IPS-18c (cell line): ENCODE results near the gene PREB.
A peak's percentile ranks its signal among the peaks of the same experiment; 100 is the strongest.
"Not testable (repeated sequence)": the region's sequence is repeated elsewhere in the genome, so short reads cannot be mapped to it uniquely, and the experiment has no call there.

Experiments used
- H3K4me3 ChIP-seq: 2 replicates; pipeline ENCODE4 v1.7.0; 2013; ENCODE audit warnings: low read depth, mild to moderate bottlenecking, low read length, moderate library complexity; ENCODE audit not compliant: insufficient read depth
- H3K9me3 ChIP-seq: one replicate; pipeline ENCODE4 v1.6.1; 2013; ENCODE audit warnings: mild to moderate bottlenecking, low read length, moderate library complexity; ENCODE audit not compliant: control insufficient read depth, insufficient read depth

PREB gene

DNA sequence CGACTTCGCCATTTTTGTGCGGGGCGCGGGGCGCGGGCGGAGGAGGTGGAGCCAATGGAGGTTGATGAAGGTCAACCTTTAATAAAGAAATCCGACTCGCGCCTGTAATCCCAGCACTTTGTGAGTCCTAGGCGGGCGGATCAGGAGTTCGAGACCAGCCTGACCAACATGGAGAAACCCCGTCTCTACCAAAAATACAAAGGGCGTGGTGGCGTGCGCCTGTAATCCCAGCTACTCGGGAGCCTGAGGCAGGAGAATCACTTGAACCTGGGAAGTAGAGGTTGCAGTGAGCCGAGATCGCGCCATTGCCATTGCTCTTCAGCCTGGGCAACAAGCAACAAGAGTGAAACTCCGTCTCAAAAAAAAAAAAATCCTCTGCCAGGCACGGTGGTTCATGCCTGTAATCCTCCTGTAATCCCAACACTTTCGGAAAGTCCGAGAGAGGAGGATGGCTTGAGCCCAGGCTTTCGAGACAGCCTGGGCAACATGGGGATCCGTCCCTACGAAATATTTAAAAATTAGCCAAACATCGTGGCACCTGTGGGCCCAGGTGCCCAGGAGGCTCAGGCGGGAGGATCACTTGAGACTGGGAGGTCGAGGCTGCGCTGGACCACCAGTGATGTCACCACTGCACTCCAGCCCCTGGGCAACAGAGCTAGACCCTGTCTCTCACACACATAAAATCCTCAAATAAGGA is 493 bp upstream of the PREB start:
- Histone ChIP-seq H3K4me3 (peak overlapping the region; percentile 31; the same call in 1 of the 2 replicates), H3K9me3 (no peaks in the 10 kb centered on the region)

- peak overlapping the region; percentile 96 for H3K4me3 ChIP-seq
- H3K9me3 ChIP-seq: no peaks in the 10 kb centered on the region
Measured at GRCh38 chr2:27133195-27133875, 1.1 kb downstream of the PREB start.

GRCh38 chr2:27131429-27131828 is 3.0 kb downstream of the PREB start:
- Histone ChIP-seq H3K9me3 (no peaks in the 10 kb centered on the region), H3K4me3 (no peak overlapping the region)

DNA sequence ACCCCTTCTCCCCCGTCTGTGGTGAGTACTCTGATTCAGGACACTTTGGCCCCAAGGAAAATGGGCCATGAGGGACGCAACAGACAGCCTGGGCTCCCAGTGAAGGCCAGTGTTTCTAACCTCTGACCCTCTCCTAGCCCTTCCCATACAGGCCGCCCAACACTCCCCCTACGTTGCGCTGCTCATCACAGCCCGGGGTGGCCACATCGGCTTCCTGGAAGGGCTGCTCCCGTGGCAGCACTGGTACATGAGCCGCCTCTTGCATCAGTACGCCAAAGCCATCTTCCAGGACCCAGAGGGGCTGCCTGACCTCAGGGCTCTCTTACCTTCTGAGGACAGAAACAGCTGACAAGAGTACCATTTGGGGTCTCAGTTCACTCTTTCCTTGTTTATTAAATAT is 4.0 kb downstream of the PREB start:
- no peaks in the 10 kb centered on the region for H3K9me3 ChIP-seq
- no peak overlapping the region for H3K4me3 ChIP-seq

DNA sequence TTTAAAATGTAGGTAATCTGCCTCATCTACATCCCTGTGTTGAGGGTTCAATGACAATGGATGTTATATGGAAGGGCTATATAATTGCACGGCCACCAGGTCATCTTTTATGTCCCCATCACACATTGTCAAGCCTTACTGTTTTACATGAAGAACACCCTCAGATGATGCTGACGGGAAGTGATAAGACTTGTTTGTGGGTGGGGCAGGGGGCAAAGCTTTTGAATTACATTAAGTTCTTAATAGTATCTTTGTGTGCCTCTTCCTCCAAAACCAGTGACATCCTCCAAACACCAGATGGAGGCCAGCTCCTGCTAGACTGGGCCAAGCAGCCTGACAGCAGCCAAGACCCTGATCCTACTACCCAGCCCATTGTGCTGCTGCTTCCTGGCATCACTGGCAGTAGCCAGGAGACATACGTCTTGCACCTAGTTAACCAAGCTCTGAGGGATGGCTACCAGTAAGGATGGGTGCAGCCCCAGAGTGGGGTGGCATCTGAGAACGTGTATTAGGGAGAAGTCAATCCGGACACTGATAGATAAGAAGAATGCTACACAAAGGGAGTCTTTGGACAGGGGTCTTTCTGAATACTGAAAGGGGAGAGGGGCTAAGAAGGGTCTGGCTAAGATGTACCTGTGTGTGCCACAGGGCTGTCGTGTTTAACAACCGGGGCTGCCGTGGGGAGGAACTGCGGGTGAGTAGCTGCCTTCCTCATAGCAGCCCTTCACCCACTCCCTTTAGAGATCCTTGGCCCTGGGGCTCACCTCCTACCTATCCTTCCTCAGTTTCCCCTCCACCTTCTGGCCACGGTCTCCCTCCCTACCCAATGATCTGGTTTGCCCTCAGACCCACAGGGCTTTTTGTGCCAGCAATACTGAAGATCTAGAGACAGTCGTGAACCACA is 5.5 kb downstream of the PREB start:
- H3K9me3 ChIP-seq: no peaks in the 10 kb centered on the region
- H3K4me3 ChIP-seq: no peak overlapping the region

GRCh38 chr2:27127883-27128667 is 6.4 kb downstream of the PREB start:
- H3K4me3 ChIP-seq: no peak overlapping the region
- H3K9me3 ChIP-seq: no peaks in the 10 kb centered on the region

DNA sequence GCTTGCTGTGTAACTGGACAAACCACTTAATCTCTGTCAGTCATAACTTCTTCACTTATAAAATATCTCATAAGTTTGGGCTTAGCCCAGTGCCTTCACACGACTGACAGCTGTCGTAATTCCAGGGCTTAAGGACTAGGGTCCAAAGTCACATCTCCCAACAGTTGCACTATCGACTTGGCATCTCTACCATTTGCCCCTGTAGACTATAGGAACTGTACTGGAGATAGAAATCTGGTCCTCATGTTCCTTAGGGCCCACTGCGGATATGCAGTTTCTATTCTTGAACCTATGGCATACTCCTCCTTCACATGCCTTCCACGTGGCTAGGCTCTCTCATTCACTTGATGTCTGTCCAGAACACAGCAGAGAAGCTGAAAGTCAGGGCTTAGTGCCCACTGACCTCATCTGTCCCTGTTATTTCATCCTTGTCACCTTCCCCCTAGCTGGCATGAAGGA is 8.2 kb downstream of the PREB start:
- no peaks in the 10 kb centered on the region for H3K9me3 ChIP-seq
- H3K4me3 ChIP-seq: no peak overlapping the region

DNA sequence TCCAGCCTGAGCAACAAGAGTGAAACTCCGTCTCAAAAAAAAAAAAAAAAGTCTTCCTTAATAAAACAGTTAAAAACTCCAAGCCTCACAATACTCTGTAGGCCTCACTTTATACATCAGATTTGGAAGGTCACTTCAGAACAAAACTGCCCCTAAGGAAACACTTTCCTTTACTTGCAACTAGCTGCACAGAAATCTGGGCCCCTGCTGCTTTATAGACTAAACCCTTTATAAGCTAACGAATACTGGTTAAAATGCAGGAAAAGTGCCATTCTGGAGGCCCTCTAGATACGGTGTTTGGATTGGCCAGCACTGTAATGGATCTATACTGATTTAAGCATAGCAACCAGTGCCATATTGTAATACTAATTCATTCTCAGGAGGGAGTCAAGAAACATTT is 9.3 kb downstream of the PREB start:
- H3K4me3 ChIP-seq: no peak overlapping the region
- no peaks in the 10 kb centered on the region for H3K9me3 ChIP-seq

GRCh38 chr2:27123302-27124150 is 10.9 kb downstream of the PREB start, which contains the start of gene ABHD1:
TSS of gene ABHD1 (plus strand) at chr2:27123815. CDS start at chr2:27123949, 134 bp downstream.
- Histone ChIP-seq H3K4me3 (peak within 1 kb of the TSS; percentile 77), H3K9me3 (no peaks in the 10 kb centered on the region)

- Histone ChIP-seq H3K4me3 (no peak overlapping the region; the same call in 1 of the 2 replicates), H3K9me3 (no peaks in the 10 kb centered on the region)
Measured at GRCh38 chr2:27122791-27123190, 11.6 kb downstream of the PREB start.

DNA sequence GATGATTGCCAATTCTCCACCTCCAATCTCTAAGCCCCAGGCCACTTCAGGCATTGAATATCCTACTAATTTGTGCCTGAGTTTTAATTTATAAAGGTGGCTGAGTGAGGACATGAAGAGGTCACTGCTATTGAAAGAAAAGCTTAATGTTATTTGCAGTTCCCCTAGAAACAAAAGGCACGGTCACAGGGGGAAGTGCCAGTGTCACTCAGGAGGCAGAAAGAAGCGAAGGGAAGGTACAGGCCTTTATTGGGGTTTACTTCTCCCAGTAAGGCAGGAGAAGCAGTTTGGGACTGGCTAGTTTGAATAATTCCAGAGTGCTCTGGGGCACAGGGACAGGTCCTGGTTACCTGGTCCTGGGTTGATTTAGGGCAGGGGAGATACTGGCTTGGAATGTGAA is 12.5 kb downstream of the PREB start:
- no peak overlapping the region for H3K4me3 ChIP-seq
- H3K9me3 ChIP-seq: no peaks in the 10 kb centered on the region

DNA sequence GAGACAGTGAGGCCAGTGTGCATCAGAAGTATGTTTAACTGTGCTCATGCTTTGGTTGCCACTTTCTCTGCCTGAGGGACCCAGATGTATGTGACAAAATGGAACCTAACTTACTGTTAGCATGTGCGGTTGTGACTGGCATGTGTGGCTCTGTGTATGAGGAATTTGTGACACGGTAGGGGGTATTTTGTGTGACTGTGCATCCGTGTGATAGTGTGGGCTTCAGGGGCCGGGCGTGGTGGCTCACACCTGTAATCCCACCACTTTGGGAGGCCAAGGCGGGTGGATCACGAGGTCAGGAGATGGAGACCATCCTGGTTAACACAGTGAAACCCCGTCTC is 15.1 kb downstream of the PREB start:
- H3K4me3 ChIP-seq: peak overlapping the region; percentile 34
- not testable (repeated sequence) for H3K9me3 ChIP-seq

GRCh38 chr2:27118525-27119329 is 15.7 kb downstream of the PREB start, which contains the start of gene CGREF1:
TSS of gene CGREF1 (minus strand) at chr2:27119128. CDS start at chr2:27104366, 14,762 bp downstream.
- no peaks in the 10 kb centered on the region for H3K9me3 ChIP-seq
- peak within 1 kb of the TSS; percentile 52 for H3K4me3 ChIP-seq

GRCh38 chr2:27117995-27118524 is 16.4 kb downstream of the PREB start:
- H3K9me3 ChIP-seq: no peaks in the 10 kb centered on the region
- H3K4me3 ChIP-seq: peak overlapping the region; percentile 52

DNA sequence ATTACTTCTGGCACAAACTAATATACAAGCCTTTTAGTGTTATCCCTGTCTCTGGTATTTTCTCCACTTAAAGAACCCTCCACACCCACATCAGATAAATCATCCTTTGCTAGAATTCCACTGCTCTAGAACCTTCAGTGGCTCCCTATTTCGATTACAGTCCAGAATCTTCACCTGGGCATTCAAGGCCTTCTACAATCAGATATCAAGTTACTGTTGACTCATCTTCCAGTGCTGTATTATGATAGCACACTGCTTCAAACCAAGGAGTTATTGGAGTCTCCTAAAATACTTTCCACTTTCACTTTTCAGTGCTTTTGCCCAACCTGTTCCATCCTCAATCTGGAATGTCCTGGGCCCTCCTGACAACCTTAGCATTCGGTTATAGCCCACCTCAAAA is 18.9 kb downstream of the PREB start:
- Histone ChIP-seq H3K9me3 (no peaks in the 10 kb centered on the region), H3K4me3 (no peak overlapping the region)
